GM21825 (cell line): Measurements from ENCODE around the gene PDLIM5.
"Not testable (repeated sequence)": the region's sequence is repeated elsewhere in the genome, so short reads cannot be mapped to it uniquely, and the experiment has no call there.

Experiments used
- ATAC-seq: cut with Tn5 transposase; IDR thresholded peaks from one replicate; pipeline ENCODE4 v1.9.1; 2021; ENCODE audit warnings: mild to moderate bottlenecking, moderate library complexity; ENCODE audit not compliant: unreplicated experiment

The PDLIM5 gene

GRCh38 chr4:94488670-94489069 lies 36.9 kb downstream of the PDLIM5 start:
- no peak for ATAC-seq

- ATAC-seq = no peak
These were observed 37.4 kb downstream of the PDLIM5 start for GRCh38 chr4:94489098-94489497.

- ATAC-seq = no peak
These were observed 38.7 kb downstream of the PDLIM5 start for GRCh38 chr4:94490437-94490836.

GRCh38 chr4:94491322-94491721 lies 39.6 kb downstream of the PDLIM5 start:
- ATAC-seq = no peak

GRCh38 chr4:94495408-94495807 lies 43.7 kb downstream of the PDLIM5 start:
- ATAC-seq = no peak

DNA sequence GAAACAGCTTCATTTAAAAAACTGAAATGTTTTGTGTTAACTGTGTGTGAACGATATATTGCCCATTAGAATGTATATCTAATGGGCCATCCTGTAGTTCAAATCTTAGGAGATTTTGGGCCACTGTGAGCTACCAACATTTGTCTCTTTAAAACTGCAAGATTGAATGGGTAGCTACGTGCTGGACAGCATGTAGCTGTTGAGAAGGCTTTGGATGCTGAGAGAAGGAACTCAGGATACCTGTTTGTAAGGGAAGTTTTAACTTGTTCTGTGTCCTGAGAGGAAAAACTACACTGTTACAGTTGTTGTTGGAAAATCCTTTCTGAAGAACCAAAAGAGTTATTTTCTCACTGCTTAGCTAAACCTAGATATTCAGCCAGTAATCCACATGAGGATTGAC lies 45.9 kb downstream of the PDLIM5 start:
- ATAC-seq = no peak

DNA sequence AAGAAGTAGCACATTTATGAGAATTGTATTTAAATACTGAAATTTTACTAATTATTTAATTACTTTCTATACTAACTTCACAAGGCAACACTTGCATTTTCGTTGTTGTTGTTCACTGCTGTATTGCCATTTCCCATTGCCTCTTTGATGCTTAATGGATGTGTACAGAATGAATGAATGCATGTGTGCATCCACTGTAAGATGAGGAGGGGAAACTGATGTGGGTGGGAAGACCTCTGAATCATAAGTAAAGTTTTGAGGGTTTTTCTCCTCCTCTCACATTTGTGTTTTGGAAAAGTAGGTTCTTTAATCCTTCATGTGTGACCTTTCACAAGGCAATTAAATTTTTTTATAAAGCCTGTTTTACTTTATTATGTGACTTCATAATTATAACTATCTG lies 46.8 kb downstream of the PDLIM5 start:
- no peak for ATAC-seq

- no peak for ATAC-seq
These were observed 48.9 kb downstream of the PDLIM5 start for GRCh38 chr4:94500685-94501084.

DNA sequence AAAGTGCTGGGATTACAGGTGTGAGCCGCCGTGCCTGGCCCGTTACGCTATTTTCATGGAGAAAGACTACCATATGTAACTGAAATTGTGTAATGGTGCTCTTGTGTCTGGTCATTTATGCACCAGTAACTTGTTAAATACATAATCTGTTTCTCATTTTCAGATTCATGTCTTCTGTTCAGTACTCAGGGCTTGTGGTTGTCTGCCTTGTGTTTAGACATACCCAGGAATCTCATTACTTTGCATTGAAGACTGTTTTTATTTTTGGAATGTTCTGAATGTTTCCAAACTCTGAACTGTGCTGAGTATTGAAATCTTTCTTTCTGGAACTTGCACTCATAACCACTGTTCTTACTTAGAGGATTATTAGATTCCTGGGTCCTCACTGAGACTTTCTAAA lies 52.8 kb downstream of the PDLIM5 start:
- ATAC-seq = no peak

DNA sequence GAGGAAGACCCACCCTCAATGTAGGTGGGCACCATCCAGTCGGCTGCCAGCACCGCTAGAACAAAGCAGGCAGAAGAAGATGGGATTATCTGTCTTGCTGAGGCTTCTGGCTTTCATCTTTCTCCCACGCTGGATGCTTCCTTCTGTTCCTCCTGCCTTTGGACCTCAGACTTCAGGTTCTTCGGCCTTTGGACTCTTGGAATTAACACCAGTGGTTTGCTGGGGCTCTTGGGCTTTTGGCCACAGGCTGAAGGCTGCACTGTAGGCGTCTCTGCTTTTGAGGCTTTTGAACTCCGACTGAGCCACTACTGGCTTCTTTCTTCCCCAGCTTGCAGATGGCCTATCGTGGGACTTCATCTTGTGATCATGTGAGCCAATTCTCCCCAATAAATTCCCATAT lies 55.1 kb downstream of the PDLIM5 start:
- no peak for ATAC-seq

DNA sequence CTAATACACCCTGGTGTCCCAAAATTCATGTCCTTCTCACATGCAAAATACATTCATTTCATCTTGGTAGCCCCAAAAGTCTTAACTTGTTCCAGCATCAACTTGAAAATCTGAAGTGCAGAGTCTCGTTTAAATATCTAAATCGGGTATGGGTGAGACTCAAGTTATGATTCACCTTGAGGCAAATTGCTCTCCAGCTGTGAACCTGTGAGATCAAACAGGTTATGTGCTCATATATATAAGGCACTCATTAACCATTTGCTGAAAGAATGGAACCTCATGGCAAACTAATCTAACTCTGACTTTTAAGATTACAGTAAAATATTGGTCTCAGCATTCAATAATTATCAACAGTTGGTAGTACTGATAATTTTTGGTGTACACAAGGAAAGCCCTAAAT lies 55.5 kb downstream of the PDLIM5 start:
- no peak for ATAC-seq

- no peak for ATAC-seq
These were observed 56.0 kb downstream of the PDLIM5 start for GRCh38 chr4:94507708-94508107.

- no peak for ATAC-seq
These were observed 56.6 kb downstream of the PDLIM5 start for GRCh38 chr4:94508296-94508695.

DNA sequence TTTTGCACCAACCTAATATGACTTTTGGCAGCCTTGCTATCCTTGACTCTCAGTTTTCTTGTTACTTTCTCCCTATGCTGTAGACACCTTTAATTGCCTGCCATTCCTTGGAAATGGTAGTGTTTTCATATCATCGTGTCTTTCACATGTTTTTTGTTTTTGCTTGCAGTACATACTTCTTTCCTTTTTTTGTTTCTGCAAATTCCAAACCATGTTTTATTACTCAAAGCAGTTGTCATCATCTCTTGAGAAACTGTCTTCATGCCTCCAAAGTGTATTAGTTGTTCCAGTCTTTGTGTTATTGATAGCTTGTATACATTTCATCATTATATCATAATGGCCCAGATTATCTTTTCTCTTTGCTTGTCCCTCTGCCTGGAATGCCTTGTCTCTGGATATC lies 57.1 kb downstream of the PDLIM5 start:
- no peak for ATAC-seq

GRCh38 chr4:94511591-94511990 lies 59.8 kb downstream of the PDLIM5 start:
- ATAC-seq = no peak

- not testable (repeated sequence) for ATAC-seq
These were observed 61.8 kb downstream of the PDLIM5 start for GRCh38 chr4:94513532-94513931.

DNA sequence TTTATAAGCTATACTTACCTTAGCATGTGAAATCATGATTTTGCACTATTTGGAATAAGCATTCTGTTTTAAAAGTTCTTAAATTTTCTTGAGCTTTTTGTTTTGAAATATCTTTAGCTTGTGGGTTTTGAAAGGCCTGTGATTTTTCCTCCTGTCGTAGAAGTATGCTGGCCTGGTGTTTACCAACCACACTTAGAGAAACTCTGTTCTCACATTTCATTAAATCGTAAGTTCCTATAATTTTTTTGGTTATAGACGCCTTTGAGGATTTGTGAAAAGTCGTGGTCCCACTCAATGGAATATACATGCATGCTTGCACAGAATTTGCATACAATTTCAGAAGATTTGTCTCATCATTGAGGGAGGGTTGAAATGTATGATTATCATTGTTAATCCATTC lies 63.6 kb downstream of the PDLIM5 start:
- ATAC-seq = no peak

GRCh38 chr4:94516067-94516466 lies 64.3 kb downstream of the PDLIM5 start:
- no peak for ATAC-seq

GRCh38 chr4:94516999-94517398 lies 65.3 kb downstream of the PDLIM5 start:
- no peak for ATAC-seq

DNA sequence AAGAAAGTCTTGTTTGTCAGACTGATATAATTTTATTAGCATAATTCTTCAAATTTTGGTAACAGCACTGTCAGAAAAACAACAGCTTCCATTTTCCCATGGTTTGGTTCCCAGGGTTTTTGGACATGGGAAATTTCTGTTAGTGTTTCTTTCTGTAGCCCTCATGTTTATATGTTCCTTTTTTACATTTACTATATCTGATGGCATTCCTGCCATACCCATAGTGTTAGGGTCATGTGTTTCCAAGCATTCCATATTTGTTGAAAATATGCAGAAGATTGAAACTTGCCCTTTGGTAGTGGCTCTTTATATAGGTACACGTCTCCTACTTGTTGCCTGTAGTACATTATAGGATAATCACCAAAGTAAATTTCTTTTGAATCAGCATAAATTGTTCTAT lies 65.8 kb downstream of the PDLIM5 start:
- ATAC-seq = no peak

GRCh38 chr4:94519019-94519418 lies 67.3 kb downstream of the PDLIM5 start:
- peak; percentile 61 for ATAC-seq

DNA sequence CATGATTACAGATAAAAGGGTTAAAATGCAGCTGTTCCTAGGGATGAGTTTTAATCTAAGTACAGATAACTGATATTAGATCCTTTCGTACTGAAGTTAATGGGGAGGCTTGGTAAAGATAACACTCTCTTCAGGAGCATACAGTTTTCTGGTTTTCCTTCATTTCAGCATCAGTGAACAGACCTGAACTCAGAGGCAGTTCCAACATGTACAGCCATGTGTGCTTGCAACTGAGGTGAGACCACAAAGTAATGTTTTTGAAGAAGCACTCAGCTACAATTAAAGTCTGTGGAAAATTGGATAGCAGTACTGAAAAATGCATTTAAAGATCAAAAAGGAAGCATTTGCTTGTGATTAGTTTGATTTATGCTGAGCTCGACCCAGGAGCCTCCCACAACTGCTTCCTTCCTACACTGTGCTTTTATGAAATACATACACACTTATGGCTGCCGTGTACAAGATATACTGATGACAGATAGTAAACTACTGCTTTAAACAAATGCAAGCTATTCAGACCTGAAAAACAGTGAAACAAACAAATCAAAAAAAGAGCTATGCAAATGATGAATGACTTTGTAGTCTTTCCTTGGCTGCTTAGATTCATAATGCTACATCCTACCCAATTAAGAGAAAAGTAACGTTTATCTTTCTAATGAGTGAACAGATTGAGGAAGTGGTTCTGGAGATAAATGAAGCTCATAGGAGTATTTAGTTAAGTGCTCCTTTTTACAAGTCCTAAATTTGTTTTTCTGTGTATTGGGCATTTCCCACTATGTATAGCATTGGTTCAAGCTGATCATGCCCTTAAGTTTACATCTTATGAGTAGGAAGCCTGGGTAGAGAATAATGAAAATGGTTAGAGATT lies 68.4 kb downstream of the PDLIM5 start:
- no peak for ATAC-seq

DNA sequence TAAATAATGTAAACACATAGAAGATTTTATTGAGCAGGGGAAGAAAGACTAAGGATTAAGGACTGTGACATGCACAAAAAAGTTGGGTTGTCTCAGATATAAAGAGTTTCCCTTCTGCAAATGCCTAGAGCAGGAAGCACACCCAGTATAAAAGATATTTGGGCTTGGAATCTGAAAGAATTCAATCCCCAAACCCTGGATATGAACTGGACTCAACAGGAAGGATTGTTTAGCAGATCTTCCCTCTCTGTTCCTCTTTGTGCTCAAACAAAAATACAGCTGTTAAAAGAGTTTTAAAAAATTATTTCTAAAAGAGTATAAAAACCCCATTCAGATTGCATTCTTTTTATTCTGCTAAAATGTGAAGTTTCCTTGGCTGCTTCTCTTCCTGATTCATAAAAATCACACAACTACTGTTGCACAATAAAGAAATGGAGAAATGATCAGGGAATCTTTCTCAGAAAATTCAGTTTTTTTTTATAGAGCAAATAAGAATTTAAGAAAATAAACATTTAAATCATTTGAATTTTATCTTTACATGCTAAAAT lies 71.4 kb downstream of the PDLIM5 start:
- no peak for ATAC-seq
